RPMI8226 (cell line): Measurements from ENCODE around the gene COL28A1.
"Not testable (repeated sequence)": the region's sequence is repeated elsewhere in the genome, so short reads cannot be mapped to it uniquely, and the experiment has no call there.

Experiments used
- DNase-seq: peaks from one replicate; pipeline ENCODE4 v3.0.0-alpha.2; 2015

Gene COL28A1

DNA sequence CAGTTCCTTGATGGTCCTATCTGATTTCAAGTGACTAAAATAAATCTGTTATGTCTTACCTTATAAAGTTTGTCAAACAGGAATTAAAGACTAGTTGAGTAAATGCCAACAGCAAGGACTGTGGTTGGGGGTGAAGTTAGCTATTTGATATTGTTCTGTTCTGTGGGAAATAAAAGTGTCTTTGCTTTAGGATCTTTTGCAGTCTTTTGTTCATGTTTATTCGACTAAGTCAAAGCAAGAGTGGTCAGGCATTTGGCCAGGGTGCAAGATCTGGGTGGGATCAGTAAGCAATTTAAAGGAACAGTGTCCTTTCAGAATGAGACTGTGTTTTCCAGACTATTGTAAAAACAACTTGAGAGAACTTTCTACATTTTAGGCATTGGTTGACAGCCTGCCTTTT, at the start of gene COL28A1:
Gene COL28A1, minus strand, starts transcription at position 183 of the 400 bp plus-strand sequence. CDS start 2,998 bp downstream, outside the sequence.
- DNase-seq = no peak

DNA sequence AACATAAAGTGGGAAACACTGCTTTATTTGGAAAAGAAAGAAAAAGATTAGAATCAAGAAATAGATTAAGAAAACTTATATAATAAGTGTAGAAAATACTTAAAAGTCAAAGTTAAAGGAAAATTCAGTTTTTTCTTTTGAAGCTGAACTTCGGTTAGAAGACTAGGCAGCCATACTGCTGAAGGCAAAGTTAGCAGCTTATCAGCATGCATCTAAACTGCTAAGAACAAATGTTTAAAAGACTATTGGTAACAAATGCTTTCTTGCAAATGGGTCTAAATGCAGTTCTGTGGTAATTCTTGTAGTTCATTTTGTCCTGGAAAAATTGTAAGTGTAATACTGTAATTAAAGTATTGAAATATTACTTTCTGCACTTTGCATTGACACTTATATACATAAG, 49.0 kb upstream of the COL28A1 start:
- DNase-seq = no peak

DNA sequence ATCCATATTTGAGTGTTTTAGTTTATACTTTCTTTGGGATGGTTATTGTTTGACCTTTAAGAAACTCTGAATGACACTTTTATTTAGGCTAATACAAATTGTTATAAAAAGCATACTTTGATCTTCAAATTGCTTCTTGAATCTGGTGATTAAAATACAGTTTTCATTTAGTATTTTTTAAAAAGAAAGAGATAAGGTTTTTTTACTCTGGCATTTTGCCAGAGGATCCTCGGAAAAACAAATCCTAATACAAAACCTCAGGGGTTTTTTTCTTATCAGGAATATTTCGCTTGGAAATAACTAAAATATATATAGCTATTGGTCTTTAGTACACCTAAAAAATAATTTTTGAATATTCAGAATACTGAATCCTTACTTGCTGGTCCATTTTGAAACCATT, 48.1 kb upstream of the COL28A1 start:
- no peak for DNase-seq

DNA sequence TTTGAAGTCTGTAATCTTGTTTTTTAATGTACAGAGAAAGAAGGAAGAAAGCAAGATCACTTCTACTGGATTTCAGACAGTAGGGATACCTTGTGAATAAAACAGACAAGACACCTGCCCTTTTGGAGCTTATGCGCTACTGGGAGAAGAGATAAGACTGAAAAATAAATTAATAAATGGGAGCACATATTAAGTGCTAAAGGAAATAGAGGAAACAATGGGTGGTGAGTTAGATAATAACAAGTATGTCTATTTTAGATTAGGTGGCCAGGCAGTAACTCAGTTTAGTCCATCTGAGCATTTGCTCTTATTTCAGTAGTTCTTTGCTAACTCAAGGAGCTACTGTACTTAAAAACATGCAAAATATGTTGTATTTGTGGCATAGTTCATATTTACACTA, 46.9 kb upstream of the COL28A1 start:
- DNase-seq = no peak

DNA sequence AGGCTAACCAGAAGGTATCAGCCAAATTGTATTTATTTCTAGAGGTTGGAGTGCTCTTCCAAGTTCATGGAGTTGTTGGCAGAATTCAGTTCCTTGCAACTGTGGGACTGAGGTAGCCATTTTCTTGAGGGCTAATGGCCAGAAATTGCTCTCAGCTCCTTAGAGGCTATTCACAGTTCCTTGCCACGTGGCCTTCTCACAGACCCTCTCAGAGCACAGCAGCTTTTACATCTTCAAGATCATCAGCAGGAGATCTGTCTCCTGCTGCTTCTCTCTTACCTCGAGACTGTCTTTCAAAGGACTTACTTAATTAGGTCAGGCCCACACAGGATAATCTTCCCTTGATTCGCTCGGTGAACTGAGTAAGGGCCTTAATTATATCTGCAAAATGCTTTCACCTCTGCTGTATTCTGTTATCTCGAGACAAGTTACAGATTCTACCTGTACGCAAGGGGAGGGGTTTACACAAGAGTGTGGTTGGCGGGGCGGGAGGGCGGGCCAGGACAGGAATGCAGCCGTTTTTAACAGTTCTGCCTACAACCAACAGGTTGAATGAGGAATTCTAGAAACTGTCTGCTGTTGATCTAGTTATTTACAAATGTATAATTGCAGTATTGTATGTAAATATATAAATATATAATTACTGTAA, 46.0 kb upstream of the COL28A1 start:
- DNase-seq = no peak

DNA sequence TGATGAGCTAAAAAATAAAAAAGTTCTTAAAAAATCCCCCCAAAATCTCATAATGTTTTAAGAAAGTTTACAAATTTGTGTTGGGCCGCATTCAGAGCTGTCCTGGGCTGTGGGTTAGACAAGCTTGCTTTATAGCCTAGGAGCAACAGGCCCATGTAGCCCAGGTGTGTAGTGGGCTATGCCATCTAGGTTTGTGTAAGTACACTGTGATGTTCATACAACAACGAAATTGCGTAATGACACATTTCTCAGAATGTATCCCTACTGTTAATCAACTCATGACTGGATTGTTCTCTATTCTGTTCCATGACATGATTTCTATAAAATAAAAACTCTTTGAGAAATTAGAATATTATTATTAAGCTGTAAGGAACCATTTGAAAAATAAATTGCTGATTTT, 44.0 kb upstream of the COL28A1 start:
- DNase-seq = no peak

DNA sequence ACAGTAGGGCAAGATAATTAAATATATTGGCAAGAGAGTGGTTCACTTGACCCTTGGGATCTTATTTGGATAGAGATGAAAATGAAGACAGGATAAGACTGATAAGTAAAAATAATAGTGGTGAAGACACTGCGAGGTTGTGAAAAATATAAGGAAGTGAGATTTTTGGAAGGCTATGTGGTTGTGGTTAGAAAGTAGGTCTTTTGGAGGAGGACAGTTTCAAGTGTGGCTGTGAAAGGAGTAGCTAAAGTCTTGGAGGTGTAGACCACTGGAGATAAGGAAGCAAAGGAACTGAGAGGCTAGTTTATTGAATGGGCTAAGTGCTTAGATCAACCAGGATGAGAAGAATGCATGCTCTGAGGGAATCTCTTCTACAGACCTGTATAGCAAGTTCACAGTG, 42.2 kb upstream of the COL28A1 start:
- peak; percentile 53 for DNase-seq

DNA sequence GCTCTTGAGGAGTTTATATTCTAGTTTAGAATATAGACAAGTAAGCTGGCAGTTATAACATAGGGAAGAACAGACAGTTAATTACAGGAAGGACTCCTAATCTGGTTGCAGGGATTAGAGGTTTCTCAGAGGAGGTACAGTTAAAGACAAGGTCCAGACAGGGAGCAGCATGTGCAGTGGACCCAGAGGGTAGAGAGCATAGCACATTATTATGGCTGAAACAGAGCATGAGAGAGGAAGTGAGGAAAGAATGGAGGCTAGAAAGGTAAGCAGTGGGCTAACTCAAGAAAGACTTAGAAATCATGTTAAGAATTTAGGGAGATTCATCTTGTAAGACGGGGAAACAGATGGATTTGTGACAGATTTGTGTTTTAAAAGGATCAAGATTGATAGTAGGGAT, 40.7 kb upstream of the COL28A1 start:
- no peak for DNase-seq

DNA sequence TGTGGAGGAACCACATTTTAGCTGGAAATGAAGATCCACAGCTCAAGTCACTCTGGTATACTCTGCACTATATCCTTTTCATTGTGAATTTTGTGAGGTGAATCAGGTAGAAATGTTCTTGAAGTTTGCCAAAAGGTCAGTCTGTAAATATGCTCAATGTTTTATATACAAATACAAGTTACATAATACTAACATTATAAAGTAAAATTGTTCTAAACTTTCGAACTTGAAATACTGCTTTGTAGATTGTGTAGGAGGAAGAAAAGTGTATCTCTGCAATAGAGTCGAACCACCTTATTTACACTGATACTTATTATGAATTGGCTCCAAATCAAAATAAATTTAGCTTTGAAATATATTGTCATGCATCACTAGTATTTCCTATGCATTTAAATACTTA, 38.0 kb upstream of the COL28A1 start:
- no peak for DNase-seq

DNA sequence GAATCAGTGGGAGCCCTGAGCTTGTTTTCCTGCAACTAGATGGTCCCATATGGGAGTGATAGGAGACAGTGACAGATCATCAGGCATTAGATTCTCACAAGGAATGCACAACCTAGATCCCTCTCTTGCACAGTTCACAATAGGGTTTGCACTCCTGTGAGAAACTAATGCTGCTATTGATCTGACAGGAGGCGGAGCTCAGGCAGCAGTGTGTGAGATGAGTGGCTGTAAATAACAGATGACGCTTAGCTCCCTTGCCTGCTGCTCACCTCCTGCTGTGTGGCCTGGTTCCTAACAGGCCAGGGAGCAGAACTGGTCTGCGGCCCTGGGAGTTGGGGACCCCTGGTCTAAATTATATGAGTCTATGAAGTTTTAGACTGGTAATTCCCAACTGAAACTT, 34.9 kb upstream of the COL28A1 start:
- no peak for DNase-seq

DNA sequence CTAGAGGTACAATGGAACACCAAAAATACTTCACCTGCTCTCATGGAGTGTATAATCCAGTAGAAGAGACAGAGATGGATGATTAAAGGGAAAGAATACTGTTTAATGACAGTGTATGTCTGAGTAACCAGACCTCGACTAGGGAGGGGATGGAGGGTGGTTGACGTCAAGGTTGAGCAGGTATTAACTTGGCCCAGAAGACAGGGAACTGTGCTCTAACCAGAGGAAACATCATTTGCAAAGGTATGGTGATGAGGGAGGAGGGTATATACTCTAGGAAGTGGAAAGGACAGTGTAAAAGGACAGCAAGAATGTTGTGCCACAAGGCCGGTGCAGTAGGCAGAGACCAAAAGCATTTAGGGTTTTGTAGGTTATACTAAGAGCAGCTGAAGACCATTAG, 33.9 kb upstream of the COL28A1 start:
- no peak for DNase-seq

DNA sequence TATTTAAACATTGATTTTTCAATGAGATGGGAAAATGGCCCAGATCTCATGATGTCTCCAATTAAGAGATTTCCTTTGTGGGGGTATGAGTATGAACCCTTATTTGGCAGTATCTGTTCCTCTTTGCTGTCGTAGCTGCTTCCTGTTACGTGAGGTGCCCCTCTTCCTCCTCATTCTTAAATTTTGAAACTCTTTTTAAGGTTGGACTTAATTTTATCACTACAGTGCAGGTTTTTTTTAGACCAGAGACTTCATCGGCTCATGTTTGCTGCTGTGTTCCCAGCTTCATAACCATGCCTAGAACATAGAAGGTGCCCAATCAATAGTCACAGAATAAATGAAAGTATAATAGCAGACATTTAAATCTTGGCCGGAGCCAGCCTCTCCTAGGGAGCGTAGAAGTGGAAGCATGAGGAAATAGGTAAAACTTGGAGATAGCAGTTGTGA, 33.4 kb upstream of the COL28A1 start:
- peak; percentile 60 for DNase-seq

DNA sequence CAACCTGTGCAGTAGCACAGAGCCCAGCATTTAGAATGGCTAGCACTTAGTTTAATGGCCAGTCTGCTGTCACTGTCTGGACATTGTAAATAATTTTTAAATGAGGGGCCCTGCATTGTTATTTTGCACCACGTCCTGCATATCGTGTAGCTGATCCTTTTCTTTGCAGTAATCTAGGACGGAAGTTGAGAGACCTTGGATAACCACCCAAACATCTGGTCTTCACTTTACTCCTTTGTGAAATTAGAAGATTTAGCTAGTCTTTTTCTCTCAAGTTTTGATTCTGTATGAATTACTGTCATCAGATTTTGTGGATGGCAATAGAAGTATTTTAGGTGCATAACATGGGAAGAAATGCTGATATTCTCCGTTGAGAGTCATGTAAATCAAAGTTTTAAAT, 32.9 kb upstream of the COL28A1 start:
- peak; percentile 5 for DNase-seq

DNA sequence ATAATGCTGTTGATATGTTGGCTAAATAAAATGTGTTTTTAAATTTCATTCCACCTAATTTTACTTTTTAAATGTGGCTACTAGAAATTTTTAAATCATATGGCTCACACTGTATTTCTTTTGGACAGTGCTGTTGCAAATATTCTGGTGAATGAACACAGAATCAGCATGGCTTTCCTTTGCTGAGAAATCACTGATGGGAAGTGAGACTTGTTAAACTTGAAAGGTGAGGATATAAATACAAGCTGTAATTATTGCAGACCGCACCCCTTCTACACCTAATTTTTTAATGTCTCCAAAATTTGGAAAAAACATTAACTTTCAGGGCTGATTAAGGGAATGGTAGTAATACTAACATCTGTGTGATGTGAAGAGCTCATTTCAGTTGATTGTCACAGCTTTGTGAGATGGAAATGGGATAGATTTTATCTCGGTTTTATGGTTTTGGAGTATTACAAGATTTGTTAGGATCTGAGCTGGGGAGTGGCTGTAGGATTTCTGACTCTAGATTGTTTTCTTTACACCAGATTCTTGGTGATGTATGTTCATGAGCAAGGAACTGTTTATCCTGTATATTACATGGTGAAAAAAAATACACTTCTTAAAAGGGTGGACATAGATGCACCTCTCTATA, 32.3 kb upstream of the COL28A1 start:
- peak; percentile 29 for DNase-seq

DNA sequence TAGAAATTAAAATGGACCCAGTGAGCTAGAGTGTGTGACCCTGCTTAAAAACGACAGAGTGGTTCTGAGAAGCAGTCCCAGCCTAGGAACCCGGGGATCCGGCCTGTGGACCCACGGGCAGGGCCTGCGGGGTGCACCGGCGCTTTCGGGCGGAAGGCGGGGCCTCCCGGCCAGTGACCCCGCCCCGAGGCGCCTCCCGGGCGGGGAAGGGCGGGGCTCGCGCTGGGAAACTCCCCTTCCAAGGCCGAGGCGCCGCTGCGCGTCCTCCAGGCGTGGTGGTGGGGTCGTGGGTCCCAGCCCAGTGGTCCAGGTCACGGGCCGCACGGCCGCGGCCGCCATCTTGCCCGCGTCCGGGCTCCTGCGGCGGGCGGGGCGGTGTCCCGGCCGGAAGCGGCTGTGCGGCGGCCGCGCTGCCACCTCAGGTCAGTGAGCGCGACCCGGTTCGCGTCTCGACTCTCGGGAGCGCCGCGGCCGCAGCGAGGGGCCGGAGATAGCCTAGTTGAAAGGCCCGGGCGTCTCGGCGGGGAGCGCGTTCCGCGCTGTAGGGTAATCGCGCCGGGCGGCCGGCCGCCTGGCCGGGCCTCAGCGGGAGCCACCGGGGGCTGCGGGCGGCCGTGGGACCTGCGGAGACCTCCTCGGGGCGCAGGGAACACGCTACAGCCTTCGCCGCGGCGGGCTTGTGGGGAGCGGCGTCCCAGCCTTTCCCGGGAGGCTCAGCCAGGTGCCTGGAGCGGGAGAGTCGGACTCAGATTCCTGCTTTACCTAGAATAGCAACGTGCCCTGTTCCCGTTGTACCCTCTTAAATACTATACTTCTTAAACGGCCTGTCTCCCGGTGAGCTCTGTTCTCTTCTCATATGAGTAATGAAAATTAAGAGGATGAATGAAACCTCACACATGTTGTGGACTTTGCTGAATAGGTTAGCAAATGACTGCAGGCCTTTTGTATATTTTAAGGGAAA, 31.3 kb upstream of the COL28A1 start, which contains the start of gene MIOS:
Gene MIOS, plus strand, starts transcription at position 234 of the 961 bp plus-strand sequence. CDS start 5,592 bp downstream, outside the sequence.
- DNase-seq = peak; percentile 88

DNA sequence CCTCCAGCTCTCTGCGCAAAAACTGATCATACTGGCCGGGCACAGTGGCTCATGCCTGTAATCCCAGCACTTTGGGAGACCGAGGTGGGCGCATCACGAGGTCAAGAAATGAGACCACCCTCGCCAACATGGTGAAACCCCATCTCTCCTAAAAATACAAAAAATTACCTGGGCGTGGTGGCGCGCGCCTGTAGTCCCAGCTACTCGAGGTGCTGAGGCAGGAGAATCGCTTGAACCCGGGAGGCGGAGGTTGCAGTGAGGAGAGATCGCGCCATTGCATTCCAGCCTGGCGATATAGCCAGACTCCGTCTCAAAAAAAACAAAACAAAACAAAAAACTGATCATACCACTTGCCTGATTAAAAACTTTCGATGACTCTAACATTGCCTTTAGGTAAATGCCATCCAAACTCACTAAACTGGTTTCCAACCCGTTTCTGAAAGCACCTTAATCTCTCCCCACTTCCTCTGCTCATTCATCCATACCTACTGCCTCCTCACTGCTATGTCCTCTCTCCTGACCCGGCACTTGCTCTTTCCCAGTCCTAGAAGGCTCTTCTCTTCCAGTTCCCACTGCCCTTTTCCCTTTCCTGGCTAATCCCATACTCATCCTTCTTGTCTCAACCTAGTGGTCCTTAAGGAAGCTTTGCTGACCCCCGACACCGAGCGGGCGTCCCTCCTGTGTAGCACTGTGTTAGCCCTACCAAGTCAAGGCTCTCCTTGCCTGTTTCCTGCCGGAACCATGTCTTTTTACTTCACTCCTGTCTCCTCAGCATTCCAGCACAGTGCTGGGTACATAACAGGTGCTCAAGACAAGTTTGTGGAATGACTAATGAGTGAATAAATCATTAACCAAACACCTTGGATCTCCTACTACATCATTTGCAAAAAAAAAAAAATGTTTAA, 30.3 kb upstream of the COL28A1 start:
- no peak for DNase-seq

DNA sequence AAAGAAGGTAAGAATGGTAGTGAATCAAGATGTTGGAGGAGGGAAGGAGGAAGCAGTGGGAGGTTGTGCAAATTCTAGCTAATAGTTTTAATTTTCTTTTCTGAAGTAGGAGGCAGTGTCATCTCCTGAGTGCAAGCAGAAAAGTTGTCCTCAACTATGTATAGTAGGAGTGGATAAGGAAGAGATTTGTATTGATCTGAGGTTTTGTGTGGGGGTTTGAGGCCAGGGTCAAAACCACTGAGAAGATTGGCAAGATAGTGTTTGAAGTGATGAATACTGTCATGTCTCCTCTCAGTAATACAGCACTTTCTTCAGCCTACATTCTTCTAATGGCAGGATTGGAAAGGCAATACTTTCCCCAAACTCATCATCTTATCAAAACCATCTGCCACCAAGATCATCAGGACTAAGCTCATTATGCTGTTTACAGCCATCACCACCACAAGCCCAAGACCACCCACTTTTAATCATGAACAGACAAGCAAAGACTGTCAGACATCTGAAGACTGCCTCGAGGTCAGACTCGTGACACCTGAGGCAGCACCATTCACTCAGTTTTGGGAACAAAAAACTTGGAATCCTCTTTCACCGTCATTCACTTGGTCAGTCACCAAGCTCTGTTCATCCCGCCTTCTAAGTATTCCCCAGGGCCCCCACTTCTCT, 29.5 kb upstream of the COL28A1 start:
- no peak for DNase-seq

DNA sequence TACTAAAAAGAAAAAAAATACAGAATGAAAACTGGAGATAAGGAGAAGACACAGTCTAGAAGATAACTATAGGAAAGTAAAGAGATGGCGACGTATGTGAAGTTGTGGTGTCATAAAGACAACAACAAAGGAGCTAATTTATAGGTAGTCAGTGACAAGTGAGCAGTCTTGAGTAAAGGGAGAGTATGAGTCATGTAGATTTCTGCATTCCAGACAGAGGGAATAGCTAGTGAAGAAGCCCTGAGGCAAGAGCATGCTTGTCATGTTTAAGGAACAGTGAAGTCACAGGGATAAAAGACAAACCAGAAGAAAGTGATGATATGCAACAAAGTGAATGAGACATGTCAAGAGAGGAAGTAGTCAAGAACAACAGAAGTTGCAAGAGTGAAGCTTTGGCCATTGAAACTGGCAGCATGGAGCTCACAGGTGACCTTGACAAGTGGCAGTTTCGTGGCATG, 28.7 kb upstream of the COL28A1 start:
- peak; percentile 8 for DNase-seq

DNA sequence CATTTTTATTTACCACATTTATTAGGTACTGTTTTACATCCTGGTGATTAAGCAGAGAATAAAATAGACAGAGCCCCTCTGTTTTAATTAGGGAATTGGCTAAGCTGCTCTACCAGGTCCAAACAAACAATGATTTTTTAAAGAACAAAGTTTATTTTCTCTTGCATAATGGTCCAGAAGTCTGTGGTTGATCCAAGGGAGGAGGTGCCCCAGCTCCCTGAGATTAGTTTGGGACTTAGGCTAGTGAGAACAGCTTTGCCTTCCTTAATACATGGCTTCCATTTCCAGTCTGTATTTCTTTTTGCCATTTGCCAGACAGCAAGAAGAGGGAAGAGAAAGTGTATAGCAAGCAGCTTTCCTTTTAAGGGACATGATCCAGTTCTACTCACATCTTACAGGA, 28.1 kb upstream of the COL28A1 start:
- DNase-seq = no peak

DNA sequence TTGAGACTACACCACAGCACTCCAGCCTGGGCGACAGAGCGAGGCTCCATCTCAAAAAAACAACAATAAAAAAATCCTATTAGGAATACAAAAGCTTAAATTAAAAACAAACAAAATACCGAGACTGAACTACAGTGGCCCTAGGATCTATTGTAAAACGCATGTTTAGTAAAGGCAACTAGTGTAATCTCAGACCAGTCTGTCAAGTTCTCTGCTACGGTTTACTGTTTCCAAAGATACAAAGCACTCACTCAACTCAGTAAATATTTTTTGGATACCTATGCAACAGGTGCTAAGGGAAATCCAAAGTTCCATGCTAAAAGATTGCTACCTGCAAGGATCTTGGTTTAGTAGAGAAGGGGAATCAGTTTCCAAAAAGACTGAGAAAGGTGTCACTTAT, 27.6 kb upstream of the COL28A1 start:
- no peak for DNase-seq

DNA sequence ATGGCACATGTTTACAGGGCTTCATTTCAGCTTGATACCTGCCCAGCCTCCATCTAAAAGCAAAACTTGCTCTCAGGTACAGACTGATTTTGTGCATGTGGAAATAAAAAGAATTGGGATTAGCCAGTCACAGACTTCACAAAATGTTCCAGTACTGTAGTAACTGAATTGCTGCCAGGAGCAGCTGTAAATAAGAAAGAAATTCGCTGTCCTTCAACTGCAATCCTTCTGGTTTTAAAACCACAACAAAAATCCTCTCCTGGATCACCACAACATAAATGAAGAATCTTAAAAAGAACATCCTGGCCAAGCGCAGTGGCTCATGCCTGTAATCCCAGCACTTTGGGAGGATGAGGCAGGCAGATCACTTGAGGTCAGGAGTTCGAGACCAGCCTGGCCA, 27.1 kb upstream of the COL28A1 start:
- no peak for DNase-seq

DNA sequence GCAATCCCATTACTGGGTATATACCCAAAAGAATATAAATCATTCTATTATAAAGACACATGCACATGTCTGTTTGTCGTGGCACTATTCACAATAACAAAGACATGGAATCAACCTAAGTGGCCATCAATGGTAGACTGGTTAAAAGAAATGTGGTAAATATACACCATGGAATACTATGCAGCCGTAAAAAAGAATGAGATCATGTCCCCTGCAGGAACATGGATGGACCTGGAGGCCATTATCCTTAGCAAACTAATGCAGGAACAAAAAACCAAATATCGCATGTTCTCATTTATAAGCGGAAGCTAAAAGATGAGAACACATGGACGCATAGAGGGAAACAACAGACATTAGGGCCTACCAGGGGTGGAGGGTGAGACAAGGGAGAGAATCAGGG, 25.9 kb upstream of the COL28A1 start:
- not testable (repeated sequence) for DNase-seq
